Stimulated activated memory B cell treated with anti-CD40 and anti-IgM and Interleukin-4, amounts not matched to agents 10 μg/mL and 1 μg/mL and 100 μg/mL, for 72 hours (primary cell): Measurements from ENCODE around the gene DPP10.

Experiments
- ATAC-seq: fragments of 150-1000 bp; cut with Tn5 transposase; 2 replicates; pipeline ENCODE4 v1.10.0; 2021
- H3K27ac Mint-ChIP-seq: one replicate; pipeline ENCODE4 v1.8.0; 2022; ENCODE audit warnings: mild to moderate bottlenecking, mixed read lengths
- H3K27me3 Mint-ChIP-seq: one replicate; pipeline ENCODE4 v1.8.0; 2022; ENCODE audit warnings: mixed read lengths
- H3K36me3 Mint-ChIP-seq: one replicate; pipeline ENCODE4 v1.8.0; 2022; ENCODE audit warnings: mixed read lengths
- H3K4me1 Mint-ChIP-seq: one replicate; pipeline ENCODE4 v1.8.0; 2022; ENCODE audit warnings: mixed read lengths
- H3K4me3 Mint-ChIP-seq: one replicate; pipeline ENCODE4 v1.8.0; 2022; ENCODE audit warnings: mild to moderate bottlenecking, moderate library complexity, mixed read lengths
- H3K9me3 Mint-ChIP-seq: one replicate; pipeline ENCODE4 v1.8.0; 2022; ENCODE audit warnings: mixed read lengths

DPP10 gene

DNA sequence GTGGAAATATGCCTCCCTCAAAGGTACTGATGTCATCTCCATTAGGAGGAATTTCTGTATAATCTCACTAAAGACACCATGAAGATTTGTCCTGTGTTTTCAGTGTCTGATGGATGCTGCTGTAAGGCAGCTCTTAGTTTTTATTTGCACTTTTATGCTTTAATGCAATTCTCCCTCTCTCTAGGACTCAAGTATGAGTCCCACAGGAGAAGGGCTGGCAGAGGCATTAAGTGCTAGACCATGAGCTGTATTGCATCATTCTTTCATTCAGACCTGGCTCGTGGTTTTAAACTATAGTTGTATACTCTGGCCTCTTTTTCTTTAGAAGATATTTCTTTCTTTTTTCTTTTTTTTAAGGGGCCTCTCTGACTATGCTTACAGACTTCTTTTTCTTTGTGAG, 805.6 kb downstream of the DPP10 start:
- H3K27ac Mint-ChIP-seq = no peak overlapping the region
- no peaks in the 10 kb centered on the region for H3K36me3 Mint-ChIP-seq
- no peak for ATAC-seq
- no peaks in the 10 kb centered on the region for H3K27me3 Mint-ChIP-seq
- no peak overlapping the region for H3K4me3 Mint-ChIP-seq
- peaks cover 8% of the 10 kb centered on the region for H3K9me3 Mint-ChIP-seq
- H3K4me1 Mint-ChIP-seq = no peaks in the 10 kb centered on the region

GRCh38 chr2:115277366-115277765, 834.9 kb downstream of the DPP10 start:
- H3K36me3 Mint-ChIP-seq = no peaks in the 10 kb centered on the region
- no peak overlapping the region for H3K27ac Mint-ChIP-seq
- no peak overlapping the region for H3K4me3 Mint-ChIP-seq
- no peaks in the 10 kb centered on the region for H3K4me1 Mint-ChIP-seq
- peaks cover 3% of the 10 kb centered on the region for H3K9me3 Mint-ChIP-seq
- ATAC-seq = no peak
- H3K27me3 Mint-ChIP-seq = no peaks in the 10 kb centered on the region

DNA sequence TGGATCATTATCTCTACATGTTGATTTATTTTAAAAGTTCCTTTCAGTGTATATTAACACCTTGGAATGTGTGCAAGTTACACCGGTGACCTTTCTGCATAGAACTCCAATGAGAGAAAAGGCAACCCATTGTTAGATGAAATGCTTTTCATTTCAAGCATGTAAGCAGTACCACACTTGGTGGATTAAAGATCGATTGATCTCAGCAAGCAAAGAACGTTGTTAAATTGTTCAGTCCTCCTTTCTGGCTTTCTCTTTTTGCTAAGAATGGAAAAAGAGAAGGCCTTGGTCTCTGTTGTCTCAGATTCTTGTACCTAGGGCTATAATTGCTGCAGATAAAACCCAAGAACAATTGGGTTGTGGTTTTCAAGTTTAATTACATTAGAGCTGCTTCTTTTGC, 843.0 kb downstream of the DPP10 start:
- Mint-ChIP-seq H3K36me3 (no peaks in the 10 kb centered on the region), H3K4me3 (no peak overlapping the region), H3K27ac (no peak overlapping the region), H3K4me1 (no peaks in the 10 kb centered on the region), H3K27me3 (no peaks in the 10 kb centered on the region), H3K9me3 (peaks cover 2% of the 10 kb centered on the region)
- no peak for ATAC-seq

DNA sequence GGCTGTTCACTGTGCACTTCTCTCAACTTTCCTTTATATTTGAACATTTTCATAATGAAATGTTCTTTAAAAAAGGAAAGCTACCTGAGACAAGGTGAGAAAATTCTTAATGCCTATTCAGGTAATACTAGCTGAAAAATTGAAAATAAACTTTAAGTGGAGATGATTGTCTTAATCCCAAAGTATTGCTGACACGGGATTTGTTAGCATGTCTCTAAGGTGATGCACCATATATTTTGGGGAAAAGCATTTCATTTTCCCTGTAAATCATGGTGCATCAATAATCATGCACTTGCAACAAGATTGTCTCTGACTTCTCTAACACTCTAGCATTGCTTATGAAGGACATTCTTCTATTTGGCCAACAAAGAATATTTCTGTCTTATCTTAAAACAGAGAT, 848.0 kb downstream of the DPP10 start:
- H3K4me1 Mint-ChIP-seq = no peaks in the 10 kb centered on the region
- H3K4me3 Mint-ChIP-seq = no peak overlapping the region
- H3K36me3 Mint-ChIP-seq = no peaks in the 10 kb centered on the region
- no peak overlapping the region for H3K27ac Mint-ChIP-seq
- H3K27me3 Mint-ChIP-seq = no peaks in the 10 kb centered on the region
- no peak for ATAC-seq
- H3K9me3 Mint-ChIP-seq = peaks cover 2% of the 10 kb centered on the region

DNA sequence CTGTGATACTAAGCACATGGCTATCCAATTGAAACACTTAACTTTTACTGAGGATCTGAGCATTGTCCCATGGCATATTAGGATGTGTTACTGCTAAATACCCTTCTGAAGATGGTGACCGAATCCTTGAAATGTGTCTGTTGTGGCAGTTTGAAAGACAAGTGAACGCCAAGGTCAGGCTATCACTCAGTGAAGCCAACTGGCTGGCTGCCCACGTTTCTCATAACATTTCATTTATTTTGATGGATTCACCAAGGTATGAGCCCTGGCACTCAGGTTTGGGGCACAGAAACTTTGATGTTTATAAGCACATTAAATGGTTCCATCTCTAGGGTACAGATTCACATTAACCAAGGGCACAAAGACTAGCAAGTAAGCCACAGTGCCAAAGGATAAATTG, 850.3 kb downstream of the DPP10 start:
- Mint-ChIP-seq H3K4me1 (no peaks in the 10 kb centered on the region), H3K4me3 (no peak overlapping the region), H3K27me3 (no peaks in the 10 kb centered on the region), H3K9me3 (peaks cover 3% of the 10 kb centered on the region), H3K27ac (no peak overlapping the region), H3K36me3 (no peaks in the 10 kb centered on the region)
- no peak for ATAC-seq

DNA sequence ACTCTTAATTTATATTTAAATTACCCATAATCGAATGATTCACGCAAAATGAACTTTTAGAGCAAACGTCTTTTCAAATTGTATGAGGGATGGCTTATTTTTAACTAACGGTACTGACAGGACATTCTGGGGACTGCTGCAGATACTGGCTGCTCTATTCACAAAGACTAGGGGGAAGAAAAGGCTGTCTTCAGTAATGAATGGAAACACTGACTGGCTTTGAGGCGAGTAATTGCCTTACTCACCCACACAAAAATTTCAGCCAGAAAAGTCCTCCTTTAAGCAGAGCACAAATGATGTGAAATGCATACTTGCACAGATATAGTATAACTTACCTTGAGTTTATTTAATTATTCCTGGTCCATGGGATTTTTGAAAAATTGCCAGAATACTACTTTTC, 852.6 kb downstream of the DPP10 start:
- no peaks in the 10 kb centered on the region for H3K27me3 Mint-ChIP-seq
- no peak overlapping the region for H3K4me3 Mint-ChIP-seq
- peaks cover 5% of the 10 kb centered on the region for H3K9me3 Mint-ChIP-seq
- H3K36me3 Mint-ChIP-seq = no peaks in the 10 kb centered on the region
- H3K27ac Mint-ChIP-seq = no peak overlapping the region
- no peaks in the 10 kb centered on the region for H3K4me1 Mint-ChIP-seq
- no peak for ATAC-seq

DNA sequence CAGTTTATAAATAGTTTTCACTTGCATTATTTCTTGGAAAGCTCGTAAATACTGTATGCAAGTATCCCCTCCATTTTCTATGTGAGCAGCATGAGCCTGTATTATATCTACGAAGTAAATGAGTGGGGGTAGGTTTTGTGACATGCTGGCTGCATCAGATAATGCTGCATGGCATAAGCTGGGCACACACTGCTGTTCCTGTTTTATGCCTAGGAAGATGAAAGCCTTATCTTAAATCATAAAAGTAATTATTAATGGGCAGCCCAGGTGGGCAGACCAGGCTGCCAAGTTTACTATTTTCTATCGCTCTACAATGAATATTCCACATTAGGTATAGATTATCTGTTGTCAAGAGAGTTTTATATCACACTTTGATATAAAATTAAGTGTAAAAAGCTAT, 854.6 kb downstream of the DPP10 start:
- Mint-ChIP-seq H3K27me3 (no peaks in the 10 kb centered on the region), H3K36me3 (no peaks in the 10 kb centered on the region), H3K27ac (no peak overlapping the region), H3K9me3 (peaks cover 7% of the 10 kb centered on the region), H3K4me3 (no peak overlapping the region), H3K4me1 (no peaks in the 10 kb centered on the region)
- no peak for ATAC-seq

- H3K27me3 Mint-ChIP-seq = no peaks in the 10 kb centered on the region
- H3K36me3 Mint-ChIP-seq = no peaks in the 10 kb centered on the region
- no peak overlapping the region for H3K4me3 Mint-ChIP-seq
- H3K4me1 Mint-ChIP-seq = no peaks in the 10 kb centered on the region
- no peak overlapping the region for H3K27ac Mint-ChIP-seq
- ATAC-seq = no peak
- H3K9me3 Mint-ChIP-seq = peaks cover 7% of the 10 kb centered on the region
Measured at GRCh38 chr2:115299199-115299598, 856.8 kb downstream of the DPP10 start.

DNA sequence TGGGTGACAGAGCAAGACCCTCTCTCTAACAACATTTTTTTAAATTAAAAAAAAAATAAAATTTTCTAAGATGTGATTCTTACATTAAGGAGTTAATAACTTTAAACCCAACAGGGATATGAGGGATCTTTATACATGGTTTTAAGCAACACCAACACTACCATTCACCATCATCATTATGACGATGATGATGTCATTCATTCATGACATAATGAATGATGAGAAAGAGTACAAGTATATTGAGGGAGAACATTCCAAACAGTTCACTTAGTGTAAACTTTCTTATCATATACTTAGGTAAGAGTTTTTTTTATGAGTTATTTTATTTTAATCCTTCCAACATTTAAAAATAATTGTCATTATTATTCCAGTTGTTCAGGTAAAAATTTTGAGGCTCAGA, 863.3 kb downstream of the DPP10 start:
- H3K9me3 Mint-ChIP-seq = peaks cover 5% of the 10 kb centered on the region
- H3K27ac Mint-ChIP-seq = no peak overlapping the region
- no peaks in the 10 kb centered on the region for H3K27me3 Mint-ChIP-seq
- H3K36me3 Mint-ChIP-seq = no peaks in the 10 kb centered on the region
- no peak for ATAC-seq
- no peak overlapping the region for H3K4me3 Mint-ChIP-seq
- H3K4me1 Mint-ChIP-seq = no peaks in the 10 kb centered on the region

DNA sequence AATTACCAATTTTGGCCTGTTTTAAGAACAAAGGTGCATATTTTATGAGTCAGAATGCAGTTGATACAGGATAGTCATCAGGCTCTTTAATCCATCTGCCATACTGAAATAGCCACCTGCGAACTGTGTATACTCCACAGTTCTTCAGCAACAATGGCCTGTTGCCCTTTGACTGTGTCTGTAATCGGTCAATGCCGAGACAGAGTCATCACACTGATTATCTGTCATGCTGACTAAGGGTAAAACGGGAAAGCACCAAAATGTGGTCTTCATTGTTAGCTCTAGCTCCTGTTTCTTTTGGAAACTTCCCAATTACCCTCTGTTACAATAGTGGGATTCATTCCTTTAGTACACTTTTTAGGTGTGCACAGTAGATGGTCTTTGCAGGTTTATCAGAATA, 871.7 kb downstream of the DPP10 start:
- H3K4me1 Mint-ChIP-seq = no peaks in the 10 kb centered on the region
- H3K4me3 Mint-ChIP-seq = no peak overlapping the region
- no peaks in the 10 kb centered on the region for H3K36me3 Mint-ChIP-seq
- no peaks in the 10 kb centered on the region for H3K27me3 Mint-ChIP-seq
- ATAC-seq = no peak
- no peak overlapping the region for H3K27ac Mint-ChIP-seq
- no peaks in the 10 kb centered on the region for H3K9me3 Mint-ChIP-seq

GRCh38 chr2:115327061-115327460, 884.6 kb downstream of the DPP10 start:
- no peak overlapping the region for H3K4me3 Mint-ChIP-seq

DNA sequence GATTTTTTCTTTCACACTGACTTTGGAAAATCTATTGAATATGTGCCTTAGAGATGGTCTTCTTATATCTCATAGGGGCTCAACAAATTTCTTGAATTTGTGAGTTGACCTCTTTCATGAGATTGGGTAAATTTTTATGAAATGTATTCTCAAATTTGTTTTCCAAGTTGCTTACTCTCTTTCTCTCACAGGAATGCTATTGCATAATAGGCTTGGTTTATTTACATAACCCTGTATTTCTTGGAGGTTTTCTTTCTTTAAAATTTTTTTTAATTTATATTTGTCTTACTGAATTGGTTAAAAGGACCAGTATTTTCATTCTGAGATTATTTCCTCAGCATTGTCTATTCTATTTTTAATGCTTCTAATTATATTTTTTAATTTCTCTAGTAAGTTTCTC, 917.1 kb downstream of the DPP10 start:
- no peaks in the 10 kb centered on the region for H3K4me1 Mint-ChIP-seq
- no peaks in the 10 kb centered on the region for H3K36me3 Mint-ChIP-seq
- H3K27me3 Mint-ChIP-seq = no peaks in the 10 kb centered on the region
- H3K27ac Mint-ChIP-seq = no peak overlapping the region
- peaks cover 16% of the 10 kb centered on the region for H3K9me3 Mint-ChIP-seq
- no peak for ATAC-seq
- no peak overlapping the region for H3K4me3 Mint-ChIP-seq

More at GRCh38 chr2:115327061-115327460, 884.6 kb downstream of the DPP10 start:
- peaks cover 3% of the 10 kb centered on the region for H3K9me3 Mint-ChIP-seq
- no peak for ATAC-seq
- no peaks in the 10 kb centered on the region for H3K4me1 Mint-ChIP-seq
- H3K27ac Mint-ChIP-seq = no peak overlapping the region
- H3K36me3 Mint-ChIP-seq = no peaks in the 10 kb centered on the region
- no peaks in the 10 kb centered on the region for H3K27me3 Mint-ChIP-seq

- no peak overlapping the region for H3K27ac Mint-ChIP-seq
- no peak overlapping the region for H3K4me3 Mint-ChIP-seq
- H3K4me1 Mint-ChIP-seq = no peaks in the 10 kb centered on the region
- peaks cover 6% of the 10 kb centered on the region for H3K9me3 Mint-ChIP-seq
- no peaks in the 10 kb centered on the region for H3K27me3 Mint-ChIP-seq
- no peaks in the 10 kb centered on the region for H3K36me3 Mint-ChIP-seq
- ATAC-seq = no peak
Measured at GRCh38 chr2:115364093-115364492, 921.7 kb downstream of the DPP10 start.

DNA sequence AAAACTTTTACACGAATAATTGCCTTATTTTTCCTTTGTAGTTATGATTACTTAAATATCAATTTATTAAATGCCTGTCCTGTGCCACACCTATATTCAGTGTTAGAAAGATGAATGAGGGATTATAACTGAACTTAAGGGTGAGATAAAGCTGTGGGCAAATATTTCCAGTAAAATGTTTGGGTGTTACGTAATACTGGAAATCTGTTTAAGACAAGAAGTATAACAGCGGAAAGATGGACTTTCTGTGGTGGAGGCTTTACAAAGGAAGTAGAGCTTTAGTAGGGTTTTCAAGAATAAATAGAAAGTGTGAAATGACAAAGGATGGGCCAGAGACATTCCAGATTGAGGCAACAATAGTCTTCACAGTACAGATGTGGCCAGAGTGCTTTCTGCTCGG, 927.0 kb downstream of the DPP10 start:
- no peaks in the 10 kb centered on the region for H3K27me3 Mint-ChIP-seq
- ATAC-seq = no peak
- H3K4me3 Mint-ChIP-seq = no peak overlapping the region
- H3K4me1 Mint-ChIP-seq = no peaks in the 10 kb centered on the region
- H3K27ac Mint-ChIP-seq = no peak overlapping the region
- H3K9me3 Mint-ChIP-seq = peaks cover 11% of the 10 kb centered on the region
- H3K36me3 Mint-ChIP-seq = no peaks in the 10 kb centered on the region

DNA sequence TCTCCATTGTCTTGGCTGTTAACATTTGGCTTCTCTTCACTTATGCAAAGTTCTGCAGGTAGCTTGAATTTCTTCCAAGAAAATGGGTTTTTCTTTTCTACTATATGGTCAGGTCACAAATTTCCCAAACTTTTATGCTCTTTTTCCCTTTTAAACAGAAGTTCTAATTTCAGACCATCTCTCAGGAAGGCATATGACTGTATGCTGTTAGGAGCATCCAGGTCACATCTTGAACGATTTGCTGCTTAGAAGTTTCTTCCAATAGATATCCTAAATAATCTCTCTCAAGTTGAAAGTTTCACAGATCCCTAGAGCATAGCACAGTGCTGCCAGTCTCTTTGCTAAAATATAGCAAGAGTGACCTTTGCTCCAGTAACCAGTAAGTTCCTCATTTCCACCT, 932.5 kb downstream of the DPP10 start:
- Mint-ChIP-seq H3K4me3 (no peak overlapping the region), H3K27ac (no peak overlapping the region), H3K27me3 (no peaks in the 10 kb centered on the region), H3K9me3 (peaks cover 26% of the 10 kb centered on the region), H3K4me1 (no peaks in the 10 kb centered on the region), H3K36me3 (no peaks in the 10 kb centered on the region)
- no peak for ATAC-seq

- H3K27ac Mint-ChIP-seq = no peak overlapping the region
- H3K36me3 Mint-ChIP-seq = no peaks in the 10 kb centered on the region
- ATAC-seq = no peak
- H3K9me3 Mint-ChIP-seq = peaks cover 14% of the 10 kb centered on the region
- no peaks in the 10 kb centered on the region for H3K4me1 Mint-ChIP-seq
- H3K27me3 Mint-ChIP-seq = no peaks in the 10 kb centered on the region
- no peak overlapping the region for H3K4me3 Mint-ChIP-seq
Measured at GRCh38 chr2:115384399-115384798, 942.0 kb downstream of the DPP10 start.

DNA sequence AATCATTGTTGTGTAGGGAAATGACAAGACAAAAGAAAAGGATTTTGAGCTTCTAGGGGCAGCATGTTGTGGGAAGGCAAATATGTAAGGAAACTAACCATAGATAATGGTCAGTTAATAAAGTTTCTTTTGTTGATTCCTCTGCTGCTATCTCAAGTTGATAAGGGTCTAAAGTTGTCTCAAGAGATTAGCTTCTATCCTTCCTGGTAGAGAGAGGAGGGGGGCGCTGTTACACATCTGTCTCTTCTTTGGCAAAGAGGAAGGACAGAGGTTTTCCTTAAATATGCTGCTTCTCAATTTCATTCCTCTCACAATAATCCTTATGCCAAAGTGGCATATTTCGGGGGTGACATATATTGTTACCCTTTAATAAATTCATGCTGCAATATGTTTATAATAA, 944.0 kb downstream of the DPP10 start:
- Mint-ChIP-seq H3K4me1 (no peaks in the 10 kb centered on the region), H3K36me3 (no peaks in the 10 kb centered on the region), H3K27me3 (no peaks in the 10 kb centered on the region), H3K9me3 (peaks cover 6% of the 10 kb centered on the region), H3K27ac (no peak overlapping the region), H3K4me3 (no peak overlapping the region)
- no peak for ATAC-seq
